22Rv1 (cell line): Measurements from ENCODE around the gene COQ3.

Experiments
- ZFX ChIP-seq: fragments of 450-650 bp; IDR thresholded peaks from 2 replicates; pipeline ENCODE4 v1.6.1; 2017; ENCODE audit warnings: antibody characterized with exemption, borderline replicate concordance
- TF ChIP-seq, protein P1 (sequence below): fragments of 450-650 bp; IDR thresholded peaks from 2 replicates; pipeline ENCODE4 v1.5.1; 2017; ENCODE audit warnings: mild to moderate bottlenecking

DNA sequence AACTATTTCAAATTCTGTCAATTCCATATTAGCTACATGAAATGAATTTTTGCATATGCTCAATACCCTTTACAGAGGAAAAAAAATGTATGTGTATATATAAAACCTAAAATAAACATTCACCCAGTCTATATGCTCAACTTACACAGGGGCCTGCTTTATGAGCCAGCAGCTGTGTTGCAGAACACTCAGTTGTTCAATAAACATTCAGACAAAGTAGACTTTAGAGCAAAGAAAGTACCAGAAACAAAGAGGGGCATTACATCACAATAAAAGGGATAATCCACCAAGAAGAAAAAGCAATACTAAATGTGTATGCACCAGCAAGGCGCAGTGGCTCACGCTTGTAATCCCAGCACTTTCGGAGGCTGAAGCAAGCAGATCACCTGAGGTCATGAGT lies 9.5 kb downstream of the COQ3 start:
- TF ChIP-seq, protein P1, sequence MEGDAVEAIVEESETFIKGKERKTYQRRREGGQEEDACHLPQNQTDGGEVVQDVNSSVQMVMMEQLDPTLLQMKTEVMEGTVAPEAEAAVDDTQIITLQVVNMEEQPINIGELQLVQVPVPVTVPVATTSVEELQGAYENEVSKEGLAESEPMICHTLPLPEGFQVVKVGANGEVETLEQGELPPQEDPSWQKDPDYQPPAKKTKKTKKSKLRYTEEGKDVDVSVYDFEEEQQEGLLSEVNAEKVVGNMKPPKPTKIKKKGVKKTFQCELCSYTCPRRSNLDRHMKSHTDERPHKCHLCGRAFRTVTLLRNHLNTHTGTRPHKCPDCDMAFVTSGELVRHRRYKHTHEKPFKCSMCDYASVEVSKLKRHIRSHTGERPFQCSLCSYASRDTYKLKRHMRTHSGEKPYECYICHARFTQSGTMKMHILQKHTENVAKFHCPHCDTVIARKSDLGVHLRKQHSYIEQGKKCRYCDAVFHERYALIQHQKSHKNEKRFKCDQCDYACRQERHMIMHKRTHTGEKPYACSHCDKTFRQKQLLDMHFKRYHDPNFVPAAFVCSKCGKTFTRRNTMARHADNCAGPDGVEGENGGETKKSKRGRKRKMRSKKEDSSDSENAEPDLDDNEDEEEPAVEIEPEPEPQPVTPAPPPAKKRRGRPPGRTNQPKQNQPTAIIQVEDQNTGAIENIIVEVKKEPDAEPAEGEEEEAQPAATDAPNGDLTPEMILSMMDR, result no peak
- no peak for TF ChIP-seq ZFX
